Stimulated activated effector memory CD8-positive, alpha-beta T cell treated with anti-CD3 and anti-CD28 coated beads, Interleukin-12 subunit alpha, Interleukin-12 subunit beta, amount 100 ng/mL, for 72 hours (primary cell): Measurements from ENCODE around the gene LEF1.

ENCODE experiments used
- ATAC-seq: fragments of 150-1000 bp; cut with Tn5 transposase; 2 replicates; pipeline ENCODE4 v1.10.0; 2021
- DNase-seq, 2 donors: peaks; one replicate each; pipeline ENCODE4 v3.0.0; 2021 to 2022; ENCODE audit warnings: low spot score in 2 of 2
- H3K27ac Mint-ChIP-seq: one replicate; pipeline ENCODE4 v1.8.0; 2022; ENCODE audit warnings: mild to moderate bottlenecking, mixed read lengths
- H3K36me3 Mint-ChIP-seq: one replicate; pipeline ENCODE4 v1.8.0; 2022; ENCODE audit warnings: mild to moderate bottlenecking, mixed read lengths
- H3K4me1 Mint-ChIP-seq: one replicate; pipeline ENCODE4 v1.8.0; 2022; ENCODE audit warnings: mixed read lengths
- H3K4me3 Mint-ChIP-seq: one replicate; pipeline ENCODE4 v1.8.0; 2022; ENCODE audit warnings: mild to moderate bottlenecking, mixed read lengths
- H3K9me3 Mint-ChIP-seq: one replicate; pipeline ENCODE4 v1.8.0; 2022; ENCODE audit warnings: mixed read lengths

The LEF1 gene

DNA sequence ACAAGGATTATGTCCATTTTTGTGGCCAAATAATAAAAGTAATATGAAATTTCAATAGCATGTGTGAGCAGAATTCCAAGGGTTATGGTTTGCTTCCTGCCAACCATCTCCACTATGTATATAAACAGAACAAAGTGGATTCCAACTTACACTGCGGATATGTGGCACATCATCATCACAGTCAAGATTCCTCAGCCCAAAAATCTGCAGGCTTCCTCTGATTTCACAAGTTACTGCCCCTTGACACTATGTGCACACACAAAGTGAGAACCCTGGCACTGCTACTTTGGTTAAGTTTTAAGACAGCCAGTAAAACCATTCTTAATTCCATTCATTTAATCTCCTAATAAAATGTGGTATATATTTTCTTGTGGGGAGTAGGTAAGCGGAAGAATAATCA is 76.4 kb downstream of the LEF1 start:
- no peaks in the 10 kb centered on the region for H3K4me1 Mint-ChIP-seq
- H3K27ac Mint-ChIP-seq = no peak overlapping the region
- H3K9me3 Mint-ChIP-seq = no peaks in the 10 kb centered on the region
- H3K36me3 Mint-ChIP-seq = peaks cover 6% of the 10 kb centered on the region
- ATAC-seq (no peak), DNase-seq (no peak)
- no peak overlapping the region for H3K4me3 Mint-ChIP-seq

DNA sequence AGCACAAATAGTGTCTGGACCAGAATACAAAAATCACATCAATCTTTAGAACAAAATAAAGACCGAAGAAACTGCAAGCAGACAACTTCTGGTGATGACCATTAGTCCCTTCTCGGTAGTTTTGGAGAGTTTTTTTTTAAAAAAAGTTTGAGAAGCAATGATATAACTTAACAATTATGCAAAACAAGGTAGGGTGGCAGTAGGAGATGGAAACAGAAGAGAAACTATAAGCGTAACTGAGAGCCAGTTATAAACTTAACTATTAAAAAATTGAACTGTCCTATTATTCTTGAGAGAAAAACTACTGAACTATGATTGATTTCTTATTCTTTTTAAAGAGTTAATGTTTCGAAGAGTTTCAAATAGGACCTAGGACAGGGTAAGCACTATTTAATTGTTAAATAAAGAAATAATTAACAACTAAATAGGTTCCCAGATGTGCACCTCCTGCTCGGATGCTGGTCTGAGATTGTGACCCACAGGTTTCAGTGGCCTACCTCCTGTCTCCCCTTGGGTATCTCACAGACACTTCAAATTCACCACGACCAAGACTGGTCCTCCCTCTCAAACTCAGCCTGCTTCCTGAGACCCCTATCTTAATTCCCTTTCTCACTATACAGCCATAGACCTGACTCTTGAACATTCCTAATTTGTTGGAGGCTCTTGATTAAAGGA is 81.3 kb downstream of the LEF1 start:
- peaks cover 5% of the 10 kb centered on the region for H3K36me3 Mint-ChIP-seq
- ATAC-seq = no peak
- H3K27ac Mint-ChIP-seq = no peak overlapping the region
- DNase-seq = no peak
- H3K4me3 Mint-ChIP-seq = no peak overlapping the region
- no peaks in the 10 kb centered on the region for H3K4me1 Mint-ChIP-seq
- no peaks in the 10 kb centered on the region for H3K9me3 Mint-ChIP-seq

GRCh38 chr4:108081256-108081655 is 87.5 kb downstream of the LEF1 start:
- no peak for ATAC-seq
- no peak overlapping the region for H3K27ac Mint-ChIP-seq
- no peak overlapping the region for H3K4me3 Mint-ChIP-seq
- DNase-seq = no peak
- no peaks in the 10 kb centered on the region for H3K9me3 Mint-ChIP-seq
- H3K36me3 Mint-ChIP-seq = peaks cover 5% of the 10 kb centered on the region
- H3K4me1 Mint-ChIP-seq = no peaks in the 10 kb centered on the region

DNA sequence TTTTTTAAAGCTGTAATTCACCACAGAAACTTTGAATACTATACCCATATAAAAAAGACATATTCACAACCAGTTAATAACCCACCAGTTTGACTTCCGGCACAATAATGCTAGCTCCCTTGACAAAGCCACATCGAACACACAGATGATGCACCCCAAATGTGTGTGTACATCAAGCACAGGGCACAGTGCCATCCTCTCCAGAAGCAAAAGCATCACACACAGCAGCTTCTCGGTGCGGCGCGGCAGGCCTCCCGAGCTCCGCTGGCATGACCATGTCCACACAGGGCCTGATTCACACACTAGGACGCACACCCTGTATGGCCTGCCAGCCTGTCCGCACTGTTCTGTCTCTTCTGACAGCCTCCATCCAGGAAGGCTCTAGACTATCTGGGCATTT is 88.0 kb downstream of the LEF1 start:
- Mint-ChIP-seq H3K4me3 (no peak overlapping the region), H3K4me1 (no peaks in the 10 kb centered on the region), H3K9me3 (no peaks in the 10 kb centered on the region), H3K27ac (no peak overlapping the region), H3K36me3 (peaks cover 5% of the 10 kb centered on the region)
- DNase-seq (no peak), ATAC-seq (no peak)

DNA sequence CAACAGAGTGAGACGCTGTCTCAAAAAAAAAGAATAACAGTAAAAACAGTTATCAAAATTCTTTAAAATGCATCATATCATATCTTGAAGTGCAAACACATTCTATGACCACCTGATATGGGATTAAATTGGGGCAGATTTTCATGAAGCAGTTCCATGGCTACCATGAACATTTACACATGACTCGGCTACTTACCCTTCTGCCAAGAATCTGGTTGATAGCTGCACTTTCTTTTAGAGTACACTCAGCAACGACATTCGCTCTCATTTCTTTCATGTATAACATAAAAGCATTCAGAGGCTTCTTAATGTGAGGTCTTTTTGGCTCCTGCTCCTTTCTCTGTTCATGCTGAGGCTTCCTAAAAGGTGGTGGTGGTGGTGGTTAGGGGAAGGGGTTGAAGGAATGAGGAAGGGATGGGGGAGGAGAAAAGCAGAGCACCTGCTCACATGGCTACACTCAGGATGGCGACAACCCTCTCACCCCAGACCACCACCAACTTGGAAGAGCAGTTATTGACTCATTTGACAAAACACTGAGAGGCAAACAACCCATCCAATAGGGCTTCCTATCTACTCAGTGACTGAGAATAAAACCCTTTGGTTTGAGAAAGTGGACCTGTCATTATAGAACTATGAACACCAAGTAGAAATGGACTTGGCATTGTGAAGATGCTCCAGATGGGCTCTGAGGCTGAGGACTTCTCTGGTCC is 90.6 kb downstream of the LEF1 start:
- Mint-ChIP-seq H3K4me3 (no peak overlapping the region), H3K4me1 (no peaks in the 10 kb centered on the region), H3K36me3 (peaks cover 3% of the 10 kb centered on the region), H3K27ac (no peak overlapping the region), H3K9me3 (no peaks in the 10 kb centered on the region)
- no peak for DNase-seq
- ATAC-seq = peak; percentile 16

GRCh38 chr4:108072300-108072699 is 96.4 kb downstream of the LEF1 start:
- H3K9me3 Mint-ChIP-seq = no peaks in the 10 kb centered on the region
- H3K4me3 Mint-ChIP-seq = no peak overlapping the region
- no peak overlapping the region for H3K27ac Mint-ChIP-seq
- H3K36me3 Mint-ChIP-seq = no peaks in the 10 kb centered on the region
- H3K4me1 Mint-ChIP-seq = peaks cover 9% of the 10 kb centered on the region
- no peak for DNase-seq
- ATAC-seq = peak; percentile 68

DNA sequence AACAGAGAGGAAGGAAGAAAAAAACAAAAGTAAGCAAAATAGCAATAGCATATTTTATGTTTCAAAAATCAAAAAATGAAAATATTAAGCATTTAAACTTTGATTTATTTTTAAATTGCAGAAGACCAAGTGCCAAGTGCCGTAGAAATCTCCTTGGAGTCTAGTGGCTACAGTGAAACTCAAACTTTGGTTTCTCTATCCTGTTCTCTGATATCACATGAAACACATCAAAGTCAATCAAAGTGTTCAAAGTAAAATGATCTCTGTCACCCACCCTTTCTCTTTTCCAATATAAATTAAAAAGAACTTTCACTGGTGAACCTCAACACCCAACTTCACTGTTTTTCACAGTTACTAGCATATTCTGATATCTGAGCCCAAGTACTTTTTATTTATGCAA is 98.0 kb downstream of the LEF1 start:
- H3K36me3 Mint-ChIP-seq = no peaks in the 10 kb centered on the region

GRCh38 chr4:108068442-108068841 is 100.3 kb downstream of the LEF1 start:
- H3K4me1 Mint-ChIP-seq = peaks cover 9% of the 10 kb centered on the region
- H3K27ac Mint-ChIP-seq = no peak overlapping the region
- no peak for ATAC-seq

More for the DNA sequence above, 98.0 kb downstream of the LEF1 start:
- H3K27ac Mint-ChIP-seq = no peak overlapping the region
- H3K4me3 Mint-ChIP-seq = no peak overlapping the region
- DNase-seq (no peak), ATAC-seq (no peak)
- H3K9me3 Mint-ChIP-seq = no peaks in the 10 kb centered on the region
- H3K4me1 Mint-ChIP-seq = peaks cover 9% of the 10 kb centered on the region

DNA sequence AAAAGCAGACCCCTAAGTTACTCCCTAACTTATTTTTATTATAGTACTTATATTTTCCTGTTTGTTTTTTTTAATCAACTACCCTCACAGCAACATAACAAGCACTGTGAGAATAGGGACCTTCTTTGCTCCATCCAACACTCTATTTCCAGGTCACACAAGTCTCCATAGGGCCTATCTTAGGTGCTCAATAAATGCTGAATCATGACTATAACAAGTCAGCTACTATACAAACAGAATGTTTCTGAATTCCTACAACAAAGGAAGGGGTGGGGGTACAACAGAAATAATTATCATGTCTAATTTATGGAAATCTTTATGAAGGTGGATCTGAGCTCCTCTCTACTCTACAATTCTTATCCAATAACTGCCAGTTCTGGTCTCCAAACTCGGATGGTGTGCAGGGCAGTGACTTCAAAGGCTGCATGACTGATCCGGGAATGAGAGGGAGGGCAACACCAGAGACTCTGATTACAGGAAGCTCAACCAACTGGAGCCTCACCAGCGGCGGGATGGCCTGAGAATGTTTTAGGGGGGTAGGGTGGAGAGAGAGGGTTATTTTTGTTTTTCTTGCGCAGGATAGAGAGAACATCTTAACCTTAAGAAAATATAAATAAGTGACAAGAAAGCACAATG is 107.9 kb downstream of the LEF1 start:
- Mint-ChIP-seq H3K36me3 (no peaks in the 10 kb centered on the region), H3K4me1 (no peaks in the 10 kb centered on the region), H3K4me3 (no peak overlapping the region), H3K27ac (no peak overlapping the region), H3K9me3 (no peaks in the 10 kb centered on the region)
- ATAC-seq = no peak
- DNase-seq = no peak

More at GRCh38 chr4:108068442-108068841, 100.3 kb downstream of the LEF1 start:
- no peaks in the 10 kb centered on the region for H3K36me3 Mint-ChIP-seq
- no peaks in the 10 kb centered on the region for H3K9me3 Mint-ChIP-seq
- DNase-seq = no peak
- H3K4me3 Mint-ChIP-seq = no peak overlapping the region

GRCh38 chr4:108060164-108060563 is 108.6 kb downstream of the LEF1 start:
- Mint-ChIP-seq H3K36me3 (no peaks in the 10 kb centered on the region), H3K9me3 (no peaks in the 10 kb centered on the region)

GRCh38 chr4:108058685-108059440 is 109.9 kb downstream of the LEF1 start:
- no peak overlapping the region for H3K4me3 Mint-ChIP-seq
- no peak for DNase-seq
- ATAC-seq = no peak
- no peak overlapping the region for H3K27ac Mint-ChIP-seq
- H3K9me3 Mint-ChIP-seq = no peaks in the 10 kb centered on the region
- H3K36me3 Mint-ChIP-seq = no peaks in the 10 kb centered on the region
- no peaks in the 10 kb centered on the region for H3K4me1 Mint-ChIP-seq

More at GRCh38 chr4:108060164-108060563, 108.6 kb downstream of the LEF1 start:
- Mint-ChIP-seq H3K4me3 (no peak overlapping the region), H3K27ac (no peak overlapping the region), H3K4me1 (no peaks in the 10 kb centered on the region)
- DNase-seq = no peak
- no peak for ATAC-seq

DNA sequence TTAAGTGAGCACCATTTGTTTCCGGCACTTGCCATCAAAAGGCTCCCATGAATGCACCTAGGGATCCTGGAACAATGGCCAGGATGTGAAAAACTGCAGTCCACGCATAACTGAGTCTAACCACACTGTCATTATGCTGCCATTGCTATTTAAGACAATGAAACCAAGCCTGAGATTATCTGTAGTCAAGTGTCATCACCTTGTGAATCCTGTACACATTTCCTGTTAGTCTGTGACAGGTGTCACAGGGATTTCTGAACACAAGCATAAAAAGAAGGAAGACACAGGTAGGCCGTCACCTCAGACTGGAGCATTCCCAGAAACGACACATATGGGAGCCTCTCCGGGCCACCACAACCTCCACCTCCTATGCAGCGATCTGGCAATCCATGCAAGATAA is 112.3 kb downstream of the LEF1 start:
- no peak overlapping the region for H3K4me3 Mint-ChIP-seq
- no peaks in the 10 kb centered on the region for H3K9me3 Mint-ChIP-seq
- H3K4me1 Mint-ChIP-seq = no peaks in the 10 kb centered on the region
- no peaks in the 10 kb centered on the region for H3K36me3 Mint-ChIP-seq
- DNase-seq = no peak
- H3K27ac Mint-ChIP-seq = no peak overlapping the region
- no peak for ATAC-seq

GRCh38 chr4:108055787-108056186 is 112.9 kb downstream of the LEF1 start:
- Mint-ChIP-seq H3K27ac (no peak overlapping the region), H3K4me1 (no peaks in the 10 kb centered on the region), H3K36me3 (no peaks in the 10 kb centered on the region), H3K4me3 (no peak overlapping the region), H3K9me3 (no peaks in the 10 kb centered on the region)
- DNase-seq (no peak), ATAC-seq (no peak)

DNA sequence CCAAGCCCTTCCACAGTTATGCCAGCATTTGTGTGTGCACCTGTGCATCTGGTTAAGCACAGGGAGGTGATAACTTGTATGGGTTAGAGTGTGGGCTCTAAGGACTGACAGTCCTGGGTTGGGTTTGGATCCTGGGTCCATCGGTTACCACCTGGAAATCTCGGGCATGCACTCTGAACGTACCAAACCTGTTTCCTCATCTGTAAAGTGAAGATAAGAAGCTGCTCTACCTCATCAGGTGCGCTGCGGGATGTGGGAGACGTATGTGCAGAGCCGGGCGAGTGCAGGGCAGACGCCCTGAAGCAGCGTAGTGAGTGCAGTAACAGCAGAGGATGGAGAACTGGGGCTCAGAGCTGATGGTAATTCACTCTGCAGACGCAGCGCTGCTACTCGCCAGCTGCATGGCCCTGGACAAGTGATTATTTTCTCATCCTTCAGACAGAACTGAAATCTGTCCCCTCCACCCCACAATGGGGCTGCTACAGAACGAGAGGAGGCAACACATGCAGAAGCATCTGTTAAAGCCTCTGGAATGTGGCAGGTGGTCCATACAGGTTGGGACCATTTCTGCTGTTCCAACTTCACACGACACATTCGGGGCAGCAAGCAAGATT is 114.6 kb downstream of the LEF1 start:
- peaks cover 14% of the 10 kb centered on the region for H3K4me1 Mint-ChIP-seq
- H3K4me3 Mint-ChIP-seq = no peak overlapping the region
- DNase-seq = no peak
- H3K9me3 Mint-ChIP-seq = no peaks in the 10 kb centered on the region
- H3K27ac Mint-ChIP-seq = no peak overlapping the region
- H3K36me3 Mint-ChIP-seq = peaks cover 4% of the 10 kb centered on the region
- no peak for ATAC-seq

DNA sequence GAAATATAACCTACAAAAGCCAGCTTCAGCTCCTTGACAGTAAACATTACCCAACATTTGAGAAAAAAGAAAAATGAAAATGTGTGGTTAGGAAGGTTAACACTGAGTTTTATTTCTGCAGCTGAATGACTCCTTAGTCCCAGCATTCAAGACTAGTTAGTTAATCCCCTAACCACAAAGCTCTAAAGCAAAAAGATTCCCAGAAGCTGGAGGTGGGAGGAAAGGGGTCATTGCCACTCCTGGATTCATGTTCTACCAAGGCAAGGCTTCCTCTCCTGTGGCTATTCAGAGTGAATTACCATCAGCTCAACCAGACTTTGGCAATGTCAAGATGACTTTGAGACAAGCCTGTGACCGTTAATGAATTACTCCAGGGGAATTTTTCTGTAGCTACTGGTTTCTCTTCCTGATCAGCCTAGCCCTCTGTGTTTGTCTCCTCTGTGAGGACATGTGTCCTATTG is 115.5 kb downstream of the LEF1 start:
- DNase-seq (no peak), ATAC-seq (no peak)
- H3K36me3 Mint-ChIP-seq = peaks cover 13% of the 10 kb centered on the region
- H3K27ac Mint-ChIP-seq = peak overlapping the region; percentile 3
- H3K9me3 Mint-ChIP-seq = no peaks in the 10 kb centered on the region
- H3K4me3 Mint-ChIP-seq = no peak overlapping the region
- peaks cover 15% of the 10 kb centered on the region for H3K4me1 Mint-ChIP-seq
